Mononuclear cell (primary cell): ENCODE data around the gene TMEM150B. TPM values are rescaled to one million over a fixed set of nuclear protein-coding genes. Genes with fewer than 3 reads are reported as not detected.

Experiments
- H3K27me3 ChIP-seq: 2 replicates; pipeline ENCODE4 v1.6.0; 2011; ENCODE audit warnings: low read length, control low read depth; ENCODE audit not compliant: insufficient read depth
- H3K4me1 ChIP-seq: 2 replicates; pipeline ENCODE4 v1.5.1; 2011; ENCODE audit warnings: mild to moderate bottlenecking, low read length, control low read depth; ENCODE audit not compliant: insufficient read depth
- H3K4me3 ChIP-seq: 2 replicates; pipeline ENCODE4 v1.5.1; 2011; ENCODE audit warnings: mild to moderate bottlenecking, low read length, moderate library complexity
- H3K9me3 ChIP-seq: 2 replicates; pipeline ENCODE4 v1.5.1; 2011; ENCODE audit warnings: low read depth, mild to moderate bottlenecking, control low read depth, low read length
- total RNA-seq: library from RNA; depleted of rRNA; stranded (reverse); fragments of >200 nt; gene quantifications from one replicate; pipeline ENCODE4 v1.2.3, GENCODE V29; 2012

The TMEM150B gene
- total RNA-seq, 1 donor: 2.0 TPM

- Histone ChIP-seq H3K9me3 (no peaks in the 10 kb centered on the region), H3K4me1 (no peaks in the 10 kb centered on the region), H3K4me3 (no peak overlapping the region), H3K27me3 (no peaks in the 10 kb centered on the region)
Measured at GRCh38 chr19:55308281-55308680, 16.9 kb downstream of the TMEM150B start.

GRCh38 chr19:55306712-55307111, 18.4 kb downstream of the TMEM150B start:
- Histone ChIP-seq H3K4me3 (no peak overlapping the region), H3K27me3 (no peaks in the 10 kb centered on the region), H3K4me1 (peaks cover 8% of the 10 kb centered on the region), H3K9me3 (no peaks in the 10 kb centered on the region)

DNA sequence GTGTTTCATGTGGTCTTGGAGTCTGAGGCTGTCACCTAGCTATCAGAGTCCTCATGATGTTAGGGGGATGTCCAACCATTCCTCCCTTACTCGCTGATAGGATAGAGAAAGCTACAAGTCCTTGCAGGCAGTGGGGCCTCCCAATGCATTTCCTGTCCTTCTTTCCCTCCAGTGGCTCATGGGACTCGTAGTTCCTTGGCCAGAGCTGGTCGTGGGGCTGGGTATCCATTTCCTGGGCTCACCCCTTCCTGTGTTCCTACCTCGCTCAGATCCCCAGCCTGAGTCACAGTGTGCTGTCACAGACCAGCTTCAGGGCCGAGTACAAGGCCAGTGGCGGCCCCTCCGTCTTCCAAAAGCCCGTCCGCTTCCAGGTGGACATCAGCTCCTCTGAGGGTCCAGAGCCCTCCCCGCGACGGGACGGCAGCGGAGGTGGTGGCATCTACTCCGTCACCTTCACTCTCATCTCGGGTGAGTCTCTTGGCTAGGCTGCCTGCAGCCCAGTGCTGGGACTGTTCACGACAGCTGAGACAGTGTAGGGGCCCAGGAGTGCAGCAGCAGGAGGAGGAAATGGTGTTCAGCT, 19.1 kb downstream of the TMEM150B start:
- H3K4me3 ChIP-seq: no peak overlapping the region
- peaks cover 13% of the 10 kb centered on the region for H3K4me1 ChIP-seq
- no peaks in the 10 kb centered on the region for H3K9me3 ChIP-seq
- H3K27me3 ChIP-seq: no peaks in the 10 kb centered on the region

DNA sequence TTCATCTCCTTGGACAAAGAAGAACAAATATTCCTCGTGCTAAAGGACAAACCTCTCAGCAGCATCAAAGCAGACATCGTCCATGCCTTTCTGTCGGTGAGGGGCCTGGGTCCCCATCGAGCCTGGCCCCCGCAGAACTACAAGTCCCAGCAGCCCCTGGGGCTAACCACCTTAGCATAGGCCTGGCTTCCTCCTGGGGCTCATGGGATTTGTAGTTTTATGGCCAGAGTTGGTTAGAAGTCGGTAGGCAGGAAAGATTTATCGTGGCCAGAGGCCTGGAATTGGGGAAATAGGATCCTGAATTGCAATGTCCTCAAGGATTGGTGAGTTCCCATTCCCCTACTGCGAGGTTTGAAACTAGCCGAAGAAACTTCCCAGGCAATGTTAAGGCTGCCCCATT, 19.6 kb downstream of the TMEM150B start:
- no peaks in the 10 kb centered on the region for H3K9me3 ChIP-seq
- no peaks in the 10 kb centered on the region for H3K27me3 ChIP-seq
- no peak overlapping the region for H3K4me3 ChIP-seq
- H3K4me1 ChIP-seq: peaks cover 13% of the 10 kb centered on the region

DNA sequence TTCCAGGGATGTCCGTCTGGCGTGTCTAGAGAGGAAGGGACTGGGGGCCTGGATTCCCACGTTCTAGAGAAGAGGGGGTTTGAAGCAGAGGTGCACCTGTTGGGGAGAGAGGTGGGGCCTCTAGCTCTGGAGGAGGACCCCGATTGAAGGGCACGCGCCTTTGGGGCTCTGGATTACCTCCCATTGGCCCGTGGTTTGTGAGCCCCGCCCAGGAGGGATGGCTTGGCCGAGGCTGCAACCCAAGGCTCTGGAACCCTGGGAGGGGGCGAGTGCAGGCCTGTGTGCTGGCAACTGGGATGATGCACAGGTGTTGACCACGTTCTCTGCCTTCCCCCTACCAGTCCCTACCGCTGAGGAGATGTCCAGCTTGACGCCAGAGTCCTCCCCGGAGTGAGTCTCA, 20.2 kb downstream of the TMEM150B start:
- no peaks in the 10 kb centered on the region for H3K9me3 ChIP-seq
- no peak overlapping the region for H3K4me3 ChIP-seq

GRCh38 chr19:55304279-55304978, 20.7 kb downstream of the TMEM150B start:
- Histone ChIP-seq H3K27me3 (no peaks in the 10 kb centered on the region), H3K4me1 (peaks cover 13% of the 10 kb centered on the region), H3K9me3 (no peaks in the 10 kb centered on the region), H3K4me3 (no peak overlapping the region)

More for the DNA sequence above, 20.2 kb downstream of the TMEM150B start:
- Histone ChIP-seq H3K27me3 (no peaks in the 10 kb centered on the region), H3K4me1 (peaks cover 13% of the 10 kb centered on the region)

- no peaks in the 10 kb centered on the region for H3K27me3 ChIP-seq
- no peak overlapping the region for H3K4me3 ChIP-seq
- no peaks in the 10 kb centered on the region for H3K9me3 ChIP-seq
- H3K4me1 ChIP-seq: peaks cover 13% of the 10 kb centered on the region
Measured at GRCh38 chr19:55303477-55303876, 21.7 kb downstream of the TMEM150B start.

- peak overlapping the region; percentile 29 for H3K4me3 ChIP-seq
- no peaks in the 10 kb centered on the region for H3K27me3 ChIP-seq
- H3K4me1 ChIP-seq: peaks cover 13% of the 10 kb centered on the region
- H3K9me3 ChIP-seq: no peaks in the 10 kb centered on the region
Measured at GRCh38 chr19:55302318-55302703, 22.8 kb downstream of the TMEM150B start.

GRCh38 chr19:55301459-55302317, 23.5 kb downstream of the TMEM150B start:
- Histone ChIP-seq H3K27me3 (no peaks in the 10 kb centered on the region), H3K4me3 (peak overlapping the region; percentile 29), H3K4me1 (peaks cover 13% of the 10 kb centered on the region), H3K9me3 (no peaks in the 10 kb centered on the region)

DNA sequence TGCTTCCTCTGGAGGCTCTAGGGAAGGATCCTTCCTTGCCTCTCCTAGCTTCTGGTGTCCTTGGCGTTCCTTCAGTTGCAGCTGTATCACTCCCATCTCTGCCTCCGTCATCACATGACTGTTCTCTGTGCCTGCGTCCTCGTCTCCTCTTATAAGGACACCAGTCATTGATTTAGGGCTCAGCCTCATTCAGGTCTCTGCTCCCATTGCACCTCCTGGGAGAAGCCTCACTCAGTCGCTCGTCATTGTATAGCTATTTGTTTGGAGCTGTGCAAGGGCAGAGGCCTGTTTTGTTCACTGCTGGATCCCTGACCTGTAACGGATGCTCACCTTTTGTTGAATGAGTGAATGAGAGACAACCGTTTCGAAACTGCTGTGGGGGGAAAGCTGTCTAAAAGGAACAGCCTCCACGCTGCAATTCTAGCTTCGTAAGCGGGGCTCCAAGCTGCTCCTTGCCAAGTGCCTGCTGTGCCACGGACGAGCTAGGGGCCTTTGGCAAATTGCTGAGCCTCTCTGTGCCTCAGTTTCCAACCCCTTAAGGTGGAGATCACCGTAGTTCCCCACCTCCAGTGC, 24.2 kb downstream of the TMEM150B start:
- Histone ChIP-seq H3K9me3 (no peaks in the 10 kb centered on the region), H3K4me1 (peaks cover 13% of the 10 kb centered on the region), H3K27me3 (no peaks in the 10 kb centered on the region), H3K4me3 (no peak overlapping the region)

- Histone ChIP-seq H3K4me1 (peaks cover 13% of the 10 kb centered on the region), H3K9me3 (no peaks in the 10 kb centered on the region), H3K4me3 (no peak overlapping the region), H3K27me3 (no peaks in the 10 kb centered on the region)
Measured at GRCh38 chr19:55299991-55300390, 25.1 kb downstream of the TMEM150B start.

GRCh38 chr19:55297267-55297666, 27.9 kb downstream of the TMEM150B start:
- Histone ChIP-seq H3K9me3 (no peaks in the 10 kb centered on the region), H3K27me3 (no peaks in the 10 kb centered on the region), H3K4me1 (peaks cover 10% of the 10 kb centered on the region), H3K4me3 (no peak overlapping the region)

DNA sequence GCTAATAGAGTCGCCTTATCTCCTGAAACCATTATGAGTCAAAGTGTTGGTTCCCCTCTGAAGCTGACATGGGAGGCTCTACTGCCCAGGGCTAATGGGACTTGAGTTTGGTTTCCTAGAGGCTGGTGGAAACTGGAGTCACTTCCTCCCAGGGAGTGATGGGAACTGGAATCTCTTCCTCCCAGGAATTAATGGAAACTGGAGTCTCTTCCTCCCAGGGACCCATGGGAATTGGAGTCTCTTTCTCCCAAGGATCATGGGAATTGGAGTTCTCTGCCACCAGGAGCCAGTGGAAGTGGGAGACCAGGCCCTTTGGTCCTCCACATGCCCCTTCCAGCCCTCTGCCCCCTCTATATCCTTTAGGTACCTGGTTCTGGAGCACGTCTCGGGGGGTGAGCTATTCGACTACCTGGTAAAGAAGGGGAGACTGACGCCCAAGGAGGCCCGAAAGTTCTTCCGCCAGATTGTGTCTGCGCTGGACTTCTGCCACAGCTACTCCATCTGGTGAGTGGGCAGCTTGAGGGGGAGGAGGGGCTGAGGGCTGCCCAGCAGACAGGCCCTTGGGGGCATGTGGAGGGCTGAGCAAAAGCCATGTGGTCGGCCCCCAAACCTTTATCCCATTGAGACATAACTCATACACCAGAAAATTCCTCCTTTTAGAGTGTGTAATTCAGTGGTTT, 35.9 kb downstream of the TMEM150B start:
- H3K27me3 ChIP-seq: no peaks in the 10 kb centered on the region
- H3K4me1 ChIP-seq: no peaks in the 10 kb centered on the region
- H3K4me3 ChIP-seq: no peak overlapping the region
- H3K9me3 ChIP-seq: no peaks in the 10 kb centered on the region

DNA sequence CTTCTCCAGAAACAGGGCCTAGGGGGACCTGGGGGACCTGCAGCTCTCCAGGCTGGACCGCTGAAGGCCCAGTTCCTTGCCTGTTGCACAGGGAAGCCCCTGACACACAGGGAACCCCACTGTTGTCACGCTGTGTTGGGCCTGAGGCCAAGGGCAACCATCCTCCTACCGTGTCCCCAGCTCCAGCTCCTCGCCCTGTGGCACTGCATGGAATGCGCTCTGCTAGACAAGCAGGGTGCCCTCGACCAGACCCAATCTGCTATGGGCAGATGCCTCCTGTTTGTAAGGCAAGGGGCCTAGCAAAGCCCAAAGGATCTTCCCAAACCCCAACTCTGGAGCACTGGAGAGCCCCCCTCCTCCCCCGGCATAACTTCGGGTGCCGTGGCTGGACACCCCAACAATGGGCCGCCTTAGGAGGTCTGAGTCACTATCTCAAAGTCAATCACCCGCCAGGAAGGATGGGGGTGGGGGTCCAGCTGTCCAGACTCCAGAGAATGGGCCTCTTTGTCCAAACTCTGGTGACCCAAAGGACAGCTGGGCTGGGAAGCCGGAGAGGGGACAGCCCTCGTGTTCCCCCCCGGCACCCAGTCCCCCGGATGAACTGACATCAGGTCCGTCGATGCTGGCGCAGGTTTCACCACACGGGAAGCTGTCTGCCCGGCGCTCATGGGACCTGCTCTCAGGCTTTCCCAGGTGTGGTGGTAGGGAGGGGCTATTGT, 37.6 kb downstream of the TMEM150B start:
- Histone ChIP-seq H3K4me3 (no peak overlapping the region), H3K4me1 (peaks cover 4% of the 10 kb centered on the region), H3K27me3 (no peaks in the 10 kb centered on the region), H3K9me3 (no peaks in the 10 kb centered on the region)
